CD4-positive, alpha-beta T cell (primary cell): Measurements from ENCODE around the gene SSH2. TPM values are rescaled to one million over a fixed set of nuclear protein-coding genes. Genes with fewer than 3 reads are reported as not detected.

Experiments used
- ATAC-seq: fragments of 200-7000 bp; cut with Tn5 transposase; one replicate; pipeline ENCODE4 v1.10.0; 2022; ENCODE audit warnings: mild to moderate bottlenecking; ENCODE audit not compliant: poor library complexity
- CTCF ChIA-PET: fragments of 350-600 bp; sonication (Branson Sonifier 250); formaldehyde crosslinking; loops from one replicate; lab custom pipeline; 2021; ENCODE audit warnings: antibody characterized with exemption, inconsistent platforms; lab: Charles Lee
- POLR2A ChIA-PET: fragments of 350-600 bp; sonication (Branson Sonifier 250); formaldehyde crosslinking; loops from one replicate; lab custom pipeline; 2021; ENCODE audit warnings: antibody characterized with exemption, inconsistent platforms; lab: Charles Lee
- DNase-seq, 14 experiments: peaks; one replicate each; pipeline ENCODE4 v3.0.0-alpha.2; 2013 to 2020; ENCODE audit warnings: mixed read lengths in 2 of 14
- H3K27ac ChIP-seq, 2 donors: one replicate each; pipeline versions ENCODE4 v1.5.1 to v1.7.0; 2013; ENCODE audit warnings: low read length in 2 of 2, low read depth in 1 of 2, mild to moderate bottlenecking in 1 of 2
- H3K27me3 ChIP-seq, 2 experiments: 1 replicate in 1 of 2; 2 replicates in 1 of 2; pipeline versions ENCODE4 v1.6.1 to v1.7.0; 2013; ENCODE audit warnings: low read length in 2 of 2, control low read depth in 1 of 2, mild to moderate bottlenecking in 1 of 2, moderate library complexity in 1 of 2; ENCODE audit not compliant: insufficient read depth in 2 of 2, control insufficient read depth in 1 of 2
- H3K36me3 ChIP-seq: one replicate; pipeline ENCODE4 v1.6.1; 2013; ENCODE audit warnings: low read length, control low read depth; ENCODE audit not compliant: insufficient read depth
- H3K4me1 ChIP-seq: one replicate; pipeline ENCODE4 v1.6.1; 2013; ENCODE audit warnings: low read length, control low read depth; ENCODE audit not compliant: insufficient read depth
- H3K4me3 ChIP-seq: one replicate; pipeline ENCODE4 v1.5.1; 2013; ENCODE audit warnings: mild to moderate bottlenecking, low read length, moderate library complexity
- H3K9me3 ChIP-seq, 2 experiments: 1 replicate in 1 of 2; 2 replicates in 1 of 2; pipeline versions ENCODE4 v1.6.1 to v1.7.0; 2013; ENCODE audit warnings: low read length in 2 of 2, mild to moderate bottlenecking in 2 of 2, control low read depth in 1 of 2, moderate library complexity in 1 of 2; ENCODE audit not compliant: control insufficient read depth in 1 of 2, insufficient read depth in 1 of 2
- H3K27ac Mint-ChIP-seq: one replicate; pipeline ENCODE4 v1.8.0; 2020; ENCODE audit warnings: mixed read lengths
- H3K27me3 Mint-ChIP-seq: one replicate; pipeline ENCODE4 v1.8.0; 2021; ENCODE audit warnings: mixed read lengths
- H3K36me3 Mint-ChIP-seq: one replicate; pipeline ENCODE4 v1.8.0; 2021; ENCODE audit warnings: low read depth, mixed read lengths
- H3K4me1 Mint-ChIP-seq: one replicate; pipeline ENCODE4 v1.8.0; 2021; ENCODE audit warnings: low read depth, mixed read lengths
- H3K4me3 Mint-ChIP-seq: one replicate; pipeline ENCODE4 v1.8.0; 2020; ENCODE audit warnings: mild to moderate bottlenecking, mixed read lengths
- H3K9me3 Mint-ChIP-seq: one replicate; pipeline ENCODE4 v1.8.0; 2020; ENCODE audit warnings: mixed read lengths
- intact Hi-C, 2 experiments: fragments of 100-400 bp; cut with DNase I in 1 of 2; cut with micrococcal nuclease in 1 of 2; formaldehyde crosslinking; loops; one replicate each; pipeline versions ENCODE4 v1.15.1 to v1.9.0; 2023 to 2025; cut with DNase I, micrococcal nuclease
- total RNA-seq, 174 experiments: library from RNA in 2 of 174; stranded (reverse) in 2 of 174; gene quantifications; one replicate each; pipeline ENCODE4 v1.2.3 and lab custom pipeline; 2021 to 2026
- TF ChIP-seq, protein P1 (sequence below): fragments of 200-600 bp; IDR thresholded peaks from one replicate; pipeline ENCODE4 v1.8.0; 2022; ENCODE audit warnings: antibody characterized with exemption, mild to moderate bottlenecking

SSH2 gene
- total RNA-seq, 2 experiments from 2014 or later, result 73.4 to 81.5 TPM

DNA sequence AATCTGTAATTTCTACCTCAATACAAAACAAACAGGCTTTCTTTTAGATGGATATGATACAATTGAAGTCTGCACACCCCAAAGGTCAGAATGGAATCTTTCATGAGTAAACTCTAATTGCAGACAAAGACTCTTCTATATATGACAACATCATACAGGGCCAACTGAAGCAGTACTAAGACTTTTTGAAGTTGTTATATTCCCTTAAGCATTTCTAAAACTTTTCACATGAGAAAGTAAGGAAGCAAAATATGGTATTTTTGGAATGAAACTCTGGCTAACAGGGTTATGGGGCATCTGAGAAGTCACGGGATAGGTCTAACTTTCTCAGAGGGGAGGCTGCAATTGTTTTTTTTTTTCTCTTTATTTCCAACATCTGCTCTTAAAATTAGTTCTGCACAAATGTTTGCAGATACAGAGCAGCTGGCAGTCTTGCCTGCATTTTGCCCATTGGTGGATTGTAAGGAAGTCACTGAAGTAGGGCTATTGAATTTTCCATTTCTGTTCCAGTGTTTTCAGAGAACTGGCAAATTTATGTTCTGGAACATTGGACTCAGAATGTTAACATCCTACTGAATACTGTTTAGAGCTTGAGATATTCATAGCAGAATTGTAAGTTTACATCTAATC, 59.1 kb downstream of the SSH2 start:
- no peaks in the 10 kb centered on the region for H3K27me3 Mint-ChIP-seq
- H3K9me3 Mint-ChIP-seq, result no peaks in the 10 kb centered on the region
- no peaks in the 10 kb centered on the region for H3K9me3 ChIP-seq
- no peaks in the 10 kb centered on the region for H3K27me3 ChIP-seq
- no peak overlapping the region for H3K4me3 ChIP-seq
- DNase-seq (no peak), ATAC-seq (no peak)
- intact Hi-C loops, result no loop called here
- H3K36me3 Mint-ChIP-seq, result no peaks in the 10 kb centered on the region
- no peaks in the 10 kb centered on the region for H3K4me1 ChIP-seq
- TF ChIP-seq, protein P1, sequence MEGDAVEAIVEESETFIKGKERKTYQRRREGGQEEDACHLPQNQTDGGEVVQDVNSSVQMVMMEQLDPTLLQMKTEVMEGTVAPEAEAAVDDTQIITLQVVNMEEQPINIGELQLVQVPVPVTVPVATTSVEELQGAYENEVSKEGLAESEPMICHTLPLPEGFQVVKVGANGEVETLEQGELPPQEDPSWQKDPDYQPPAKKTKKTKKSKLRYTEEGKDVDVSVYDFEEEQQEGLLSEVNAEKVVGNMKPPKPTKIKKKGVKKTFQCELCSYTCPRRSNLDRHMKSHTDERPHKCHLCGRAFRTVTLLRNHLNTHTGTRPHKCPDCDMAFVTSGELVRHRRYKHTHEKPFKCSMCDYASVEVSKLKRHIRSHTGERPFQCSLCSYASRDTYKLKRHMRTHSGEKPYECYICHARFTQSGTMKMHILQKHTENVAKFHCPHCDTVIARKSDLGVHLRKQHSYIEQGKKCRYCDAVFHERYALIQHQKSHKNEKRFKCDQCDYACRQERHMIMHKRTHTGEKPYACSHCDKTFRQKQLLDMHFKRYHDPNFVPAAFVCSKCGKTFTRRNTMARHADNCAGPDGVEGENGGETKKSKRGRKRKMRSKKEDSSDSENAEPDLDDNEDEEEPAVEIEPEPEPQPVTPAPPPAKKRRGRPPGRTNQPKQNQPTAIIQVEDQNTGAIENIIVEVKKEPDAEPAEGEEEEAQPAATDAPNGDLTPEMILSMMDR, result no peak
- peaks cover 50% of the 10 kb centered on the region for H3K4me1 Mint-ChIP-seq
- H3K27ac Mint-ChIP-seq, result no peak overlapping the region
- no peak overlapping the region for H3K27ac ChIP-seq
- no peak overlapping the region for H3K4me3 Mint-ChIP-seq
- no peaks in the 10 kb centered on the region for H3K36me3 ChIP-seq
- POLR2A ChIA-PET, result no interaction called here
- CTCF ChIA-PET, result no interaction called here

DNA sequence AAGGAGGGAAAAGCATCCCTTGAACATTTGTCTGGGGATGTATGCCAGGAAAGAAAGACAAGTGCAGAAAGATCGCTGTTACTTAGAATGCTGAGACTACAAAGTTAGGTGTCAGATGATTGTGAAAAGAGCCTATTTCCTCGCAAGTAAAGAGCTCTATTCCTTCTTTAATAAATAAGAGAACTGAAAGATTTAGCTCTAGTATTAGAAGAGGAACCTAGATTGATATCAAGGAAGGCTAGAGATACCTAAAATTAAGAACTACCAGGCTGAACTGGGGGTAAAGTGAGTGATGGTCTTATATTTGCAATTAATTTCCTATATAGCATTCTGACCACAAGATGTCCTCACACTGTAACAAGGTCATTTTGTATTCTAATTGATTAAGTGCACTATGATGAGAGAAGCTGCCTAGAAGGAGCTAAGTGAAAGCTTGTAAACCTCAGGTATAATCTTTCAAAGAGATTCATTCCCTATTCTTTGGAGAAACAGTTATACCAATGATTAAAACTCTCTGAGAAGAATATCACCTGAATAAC, 62.3 kb downstream of the SSH2 start:
- Mint-ChIP-seq H3K4me1 (peaks cover 54% of the 10 kb centered on the region), H3K36me3 (no peaks in the 10 kb centered on the region), H3K27me3 (no peaks in the 10 kb centered on the region), H3K9me3 (no peaks in the 10 kb centered on the region), H3K27ac (no peak overlapping the region), H3K4me3 (no peak overlapping the region)
- no peaks in the 10 kb centered on the region for H3K27me3 ChIP-seq
- TF ChIP-seq, protein P1, result peak; percentile 13
- ATAC-seq (no peak), DNase-seq (peak in 2 of 14 experiments; percentile 7 to 14)
- no peaks in the 10 kb centered on the region for H3K4me1 ChIP-seq
- no peak overlapping the region for H3K27ac ChIP-seq
- intact Hi-C loops, result loop anchor here (1.0 to 10.0 kb wide), 2 partner anchors 66 to 67 kb away; partner anchors contain the start of gene SSH2 (in 1 of the 2)
- ChIA-PET POLR2A (interaction anchor here (1.2 kb wide), 2 partner anchors 62 to 64 kb away, joined by 4 to 9 read pairs; partner anchors contain the start of gene SSH2), CTCF (interaction anchor here (0.7 to 1.9 kb wide), 3 partner anchors 60 to 64 kb away, joined by 3 to 16 read pairs (median 4); no protein-coding TSS in a partner anchor)
- no peaks in the 10 kb centered on the region for H3K9me3 ChIP-seq
- H3K4me3 ChIP-seq, result no peak overlapping the region
- H3K36me3 ChIP-seq, result no peaks in the 10 kb centered on the region

DNA sequence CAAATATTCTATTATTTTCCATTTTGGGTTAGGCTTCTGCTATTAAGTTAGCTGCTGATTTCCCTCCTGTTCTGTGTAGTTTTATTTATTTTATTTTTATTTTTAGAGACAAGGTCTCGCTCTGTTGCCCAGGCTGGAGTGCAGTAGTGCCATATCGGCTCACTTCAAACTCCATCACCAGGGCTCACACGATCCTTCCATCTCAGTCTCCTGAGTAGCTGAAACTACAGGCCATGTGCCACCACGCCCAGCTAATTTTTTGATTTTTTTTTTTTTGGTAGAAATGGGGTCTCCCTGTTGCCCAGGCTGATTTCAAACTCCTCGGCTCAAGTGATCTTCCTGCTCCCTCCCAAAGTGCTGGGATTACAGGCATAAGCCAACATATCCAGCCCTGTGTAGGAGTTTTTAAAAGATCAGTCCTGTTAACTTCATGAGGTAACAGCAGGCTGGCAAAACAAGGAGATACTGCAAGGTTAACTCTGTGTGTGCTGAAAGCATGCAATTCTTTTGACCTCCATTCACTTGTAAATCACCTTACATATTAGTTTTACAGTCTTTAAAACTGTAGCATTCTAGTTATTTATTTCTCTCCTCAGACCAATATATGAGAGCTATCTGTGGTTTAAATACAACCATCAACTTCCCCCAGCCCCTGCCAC, 63.2 kb downstream of the SSH2 start:
- no peak for DNase-seq
- no peak for ATAC-seq
- POLR2A ChIA-PET, result interaction anchor here (0.6 to 1.2 kb wide), 3 partner anchors 65 to 512 kb away, joined by 3 to 9 read pairs (median 4); no protein-coding TSS in a partner anchor
- Histone ChIP-seq H3K36me3 (no peaks in the 10 kb centered on the region), H3K27me3 (no peaks in the 10 kb centered on the region), H3K4me3 (no peak overlapping the region), H3K4me1 (no peaks in the 10 kb centered on the region), H3K27ac (no peak overlapping the region), H3K9me3 (no peaks in the 10 kb centered on the region)
- H3K9me3 Mint-ChIP-seq, result no peaks in the 10 kb centered on the region
- CTCF ChIA-PET, result interaction anchor here (1.2 to 1.9 kb wide), 2 partner anchors 59 to 65 kb away, joined by 4 to 16 read pairs; no protein-coding TSS in a partner anchor
- H3K4me1 Mint-ChIP-seq, result peaks cover 48% of the 10 kb centered on the region
- no peak overlapping the region for H3K27ac Mint-ChIP-seq
- TF ChIP-seq, protein P1, result no peak
- intact Hi-C loops, result loop anchor here (1.0 to 10.0 kb wide), 2 partner anchors 66 to 68 kb away; partner anchors contain the start of gene SSH2 (in 1 of the 2)
- H3K4me3 Mint-ChIP-seq, result no peak overlapping the region
- no peaks in the 10 kb centered on the region for H3K27me3 Mint-ChIP-seq
- no peaks in the 10 kb centered on the region for H3K36me3 Mint-ChIP-seq
